ENCODE measurements around the gene KRT73. TPM values are rescaled to one million over a fixed set of nuclear protein-coding genes. Genes with fewer than 3 reads are reported as not detected.
A peak's percentile ranks its signal among the peaks of the same experiment; 100 is the strongest.

Gene KRT73
- total RNA-seq, 1 experiment from 2014 or later, result not detected

- H3K36me3 Mint-ChIP-seq (ENCODE audit: insufficient read depth, unreplicated experiment), result peaks cover 5% of the 10 kb centered on the region
- no peak overlapping the region for H3K27ac Mint-ChIP-seq (ENCODE audit: low read depth, unreplicated experiment)
- H3K4me3 Mint-ChIP-seq (ENCODE audit: unreplicated experiment), result no peak overlapping the region
- no peak for DNase-seq (ENCODE audit: unreplicated experiment)
- peaks cover 5% of the 10 kb centered on the region for H3K4me1 Mint-ChIP-seq (ENCODE audit: insufficient read depth, unreplicated experiment)
- BruUV-seq (replicated peaks), result no TSS peak
- CTCF ChIA-PET, result no interaction called here
- TF ChIP-seq CTCF (IDR thresholded peaks at IDR 0.05; ENCODE audit: unreplicated experiment), result no peak
- H3K27me3 Mint-ChIP-seq (ENCODE audit: insufficient read depth, unreplicated experiment), result peaks cover 66% of the 10 kb centered on the region
- POLR2A ChIA-PET, result no interaction called here
- H3K9me3 Mint-ChIP-seq (ENCODE audit: unreplicated experiment), result no peaks in the 10 kb centered on the region
- intact Hi-C loops (cut with micrococcal nuclease), result no loop called here
Measured at GRCh38 chr12:52636592-52637258, 18.4 kb upstream of the KRT73 start.

GRCh38 chr12:52636189-52636588 lies 17.8 kb upstream of the KRT73 start:
- Mint-ChIP-seq H3K27me3 (ENCODE audit: insufficient read depth, unreplicated experiment) (peaks cover 60% of the 10 kb centered on the region), H3K9me3 (ENCODE audit: unreplicated experiment) (no peaks in the 10 kb centered on the region), H3K4me3 (ENCODE audit: unreplicated experiment) (no peak overlapping the region), H3K36me3 (ENCODE audit: insufficient read depth, unreplicated experiment) (peaks cover 5% of the 10 kb centered on the region), H3K27ac (ENCODE audit: low read depth, unreplicated experiment) (no peak overlapping the region), H3K4me1 (ENCODE audit: insufficient read depth, unreplicated experiment) (peaks cover 5% of the 10 kb centered on the region)
- ChIA-PET POLR2A (interaction anchor here (0.6 kb wide), 1 partner anchor 320 kb away, joined by 3 read pairs; no protein-coding TSS in a partner anchor), CTCF (no interaction called here)
- BruUV-seq (replicated peaks), result no TSS peak
- TF ChIP-seq CTCF (IDR thresholded peaks at IDR 0.05; ENCODE audit: unreplicated experiment), result no peak
- no peak for DNase-seq (ENCODE audit: unreplicated experiment)
- intact Hi-C loops (cut with micrococcal nuclease), result no loop called here

- ChIA-PET CTCF (no interaction called here), POLR2A (interaction anchor here (0.7 kb wide), 1 partner anchor 779 kb away, joined by 3 read pairs; no protein-coding TSS in a partner anchor)
- no peaks in the 10 kb centered on the region for H3K9me3 Mint-ChIP-seq (ENCODE audit: unreplicated experiment)
- no peak overlapping the region for H3K4me3 Mint-ChIP-seq (ENCODE audit: unreplicated experiment)
- H3K27me3 Mint-ChIP-seq (ENCODE audit: insufficient read depth, unreplicated experiment), result peaks cover 56% of the 10 kb centered on the region
- intact Hi-C loops (cut with micrococcal nuclease), result no loop called here
- H3K27ac Mint-ChIP-seq (ENCODE audit: low read depth, unreplicated experiment), result no peak overlapping the region
- no peak for TF ChIP-seq CTCF (IDR thresholded peaks at IDR 0.05; ENCODE audit: unreplicated experiment)
- BruUV-seq (replicated peaks), result no TSS peak
- H3K4me1 Mint-ChIP-seq (ENCODE audit: insufficient read depth, unreplicated experiment), result peaks cover 5% of the 10 kb centered on the region
- DNase-seq (ENCODE audit: unreplicated experiment), result peak; percentile 44
- peaks cover 5% of the 10 kb centered on the region for H3K36me3 Mint-ChIP-seq (ENCODE audit: insufficient read depth, unreplicated experiment)
Measured at GRCh38 chr12:52634266-52635056, 16.1 kb upstream of the KRT73 start.

GRCh38 chr12:52633383-52633782 lies 15.0 kb upstream of the KRT73 start:
- intact Hi-C loops (cut with micrococcal nuclease), result no loop called here
- no peak for DNase-seq (ENCODE audit: unreplicated experiment)
- TF ChIP-seq CTCF (IDR thresholded peaks at IDR 0.05; ENCODE audit: unreplicated experiment), result no peak
- CTCF ChIA-PET, result no interaction called here
- H3K27ac Mint-ChIP-seq (ENCODE audit: low read depth, unreplicated experiment), result no peak overlapping the region
- no peak overlapping the region for H3K4me3 Mint-ChIP-seq (ENCODE audit: unreplicated experiment)
- H3K4me1 Mint-ChIP-seq (ENCODE audit: insufficient read depth, unreplicated experiment), result peaks cover 5% of the 10 kb centered on the region
- POLR2A ChIA-PET, result no interaction called here
- H3K27me3 Mint-ChIP-seq (ENCODE audit: insufficient read depth, unreplicated experiment), result peaks cover 50% of the 10 kb centered on the region
- H3K36me3 Mint-ChIP-seq (ENCODE audit: insufficient read depth, unreplicated experiment), result peaks cover 5% of the 10 kb centered on the region
- no peaks in the 10 kb centered on the region for H3K9me3 Mint-ChIP-seq (ENCODE audit: unreplicated experiment)
- BruUV-seq (replicated peaks), result no TSS peak
